Endothelial cell of umbilical vein (primary cell): ENCODE measurements around the gene SLC22A23. TPM values are rescaled to one million over a fixed set of nuclear protein-coding genes. Genes with fewer than 3 reads are reported as not detected.

ENCODE experiments used
- BruUV-seq: library from RNA; stranded (reverse); fragments of 400-500 nt; replicated peaks from 2 replicates; lab custom pipeline; 2021; lab: Mats Ljungman, UMichigan
- CTCF ChIA-PET: fragments of 300-600, 350-600 bp; sonication (Branson Sonifier 250); formaldehyde crosslinking; loops from one replicate; lab custom pipeline; 2021; ENCODE audit warnings: antibody characterized with exemption, inconsistent platforms; lab: Charles Lee
- POLR2A ChIA-PET: fragments of 300-600, 350-600 bp; sonication (Branson Sonifier 250); formaldehyde crosslinking; loops from one replicate; lab custom pipeline; 2021; ENCODE audit warnings: antibody characterized with exemption, inconsistent platforms; lab: Charles Lee
- DNase-seq: peaks from one replicate; pipeline ENCODE4 v3.0.0-alpha.2; 2011; ENCODE audit warnings: low read depth, low spot score
- FAIRE-seq: peaks from 2 replicates; lab custom pipeline; 2011; peaks lifted over from hg19 to GRCh38; lab: Jason Lieb, UNC
- H2AFZ ChIP-seq: 2 replicates; pipeline ENCODE4 v1.6.0; 2012; ENCODE audit warnings: low read depth, low read length, control low read depth, inconsistent platforms
- H3K27ac ChIP-seq: 2 replicates; pipeline ENCODE4 v1.5.1; 2011; ENCODE audit warnings: low read depth, mild to moderate bottlenecking, control low read depth, low read length, moderate library complexity; ENCODE audit not compliant: insufficient read depth
- H3K27me3 ChIP-seq, 2 experiments: 2 replicates each; pipeline versions ENCODE4 v1.6.0 to v1.6.1; 2011; ENCODE audit warnings: low read length in 2 of 2, mixed read lengths in 1 of 2; ENCODE audit not compliant: control insufficient read depth in 2 of 2, insufficient read depth in 2 of 2
- H3K36me3 ChIP-seq, 2 experiments: 2 replicates in 1 of 2; 3 replicates in 1 of 2; pipeline ENCODE4 v1.5.1; 2011; ENCODE audit warnings: low read length in 2 of 2, mild to moderate bottlenecking in 1 of 2, moderate library complexity in 1 of 2; ENCODE audit not compliant: control insufficient read depth in 2 of 2, insufficient read depth in 2 of 2; ENCODE audit errors: extremely low read depth in 1 of 2
- H3K4me1 ChIP-seq: 3 replicates; pipeline ENCODE4 v1.5.1; 2011; ENCODE audit warnings: mild to moderate bottlenecking, low read length; ENCODE audit not compliant: control insufficient read depth, insufficient read depth; ENCODE audit errors: extremely low read depth
- H3K4me2 ChIP-seq: 2 replicates; pipeline ENCODE4 v1.6.1; 2011; ENCODE audit warnings: low read length, control low read depth, mixed read lengths; ENCODE audit not compliant: insufficient read depth
- H3K4me3 ChIP-seq, 3 experiments: fragments of 200-600 bp in 1 of 3; sonication (generic), shearing (Covaris generic) in 1 of 3; replicated peaks in 1 of 3; 2 replicates each; pipeline ENCODE4 v1.5.1; 2011 to 2016; ENCODE audit warnings: control low read depth in 3 of 3, low read length in 3 of 3, mild to moderate bottlenecking in 2 of 3, inconsistent platforms in 1 of 3, low read depth in 1 of 3, moderate library complexity in 1 of 3; ENCODE audit not compliant: insufficient read depth in 1 of 3
- H3K79me2 ChIP-seq: 2 replicates; pipeline ENCODE4 v1.6.0; 2012; ENCODE audit warnings: low read length, inconsistent platforms; ENCODE audit not compliant: control insufficient read depth, insufficient read depth
- H3K9ac ChIP-seq: replicated peaks from 2 replicates; pipeline ENCODE3; 2011; ENCODE audit warnings: low read length, control low read depth; ENCODE audit not compliant: insufficient read depth; ENCODE audit errors: extremely low read depth
- H3K9me1 ChIP-seq: replicated peaks from 3 replicates; pipeline ENCODE4 v1.6.0; 2011; ENCODE audit warnings: mild to moderate bottlenecking, low read length; ENCODE audit not compliant: control insufficient read depth, insufficient read depth; ENCODE audit errors: extremely low read depth
- H3K9me3 ChIP-seq: replicated peaks from 2 replicates; pipeline ENCODE4 v1.5.1; 2012; ENCODE audit warnings: low read length, inconsistent platforms; ENCODE audit not compliant: control insufficient read depth, insufficient read depth
- H4K20me1 ChIP-seq: replicated peaks from 2 replicates; pipeline ENCODE3; 2011; ENCODE audit warnings: mild to moderate bottlenecking, low read length; ENCODE audit not compliant: control insufficient read depth, insufficient read depth; ENCODE audit errors: extremely low read depth
- CTCF ChIP-seq, 2 donors: IDR thresholded peaks; 1 replicate in 1 of 2; 2 replicates in 1 of 2; pipeline ENCODE4 v1.5.1; 2011; ENCODE audit warnings: low read length in 2 of 2, mild to moderate bottlenecking in 2 of 2, moderate library complexity in 2 of 2, control low read depth in 1 of 2, inconsistent platforms in 1 of 2, low read depth in 1 of 2; ENCODE audit not compliant: insufficient read depth in 1 of 2; ENCODE audit errors: extremely low read depth in 1 of 2
- EZH2 ChIP-seq: IDR thresholded peaks from 2 replicates; pipeline ENCODE4 v1.6.1; 2012; ENCODE audit warnings: borderline replicate concordance, low read depth, mild to moderate bottlenecking, moderate library complexity, low read length, inconsistent platforms; ENCODE audit not compliant: severe bottlenecking
- FOS ChIP-seq: IDR thresholded peaks from 2 replicates; pipeline ENCODE4 v1.6.1; 2011; ENCODE audit warnings: mild to moderate bottlenecking, low read length, moderate library complexity, borderline replicate concordance; ENCODE audit not compliant: insufficient read depth
- GATA2 ChIP-seq: IDR thresholded peaks from 2 replicates; pipeline ENCODE4 v1.7.0; 2011; ENCODE audit warnings: low read depth, mild to moderate bottlenecking, moderate library complexity, mixed read lengths, low read length; ENCODE audit not compliant: insufficient read length, insufficient read depth
- JUN ChIP-seq: IDR thresholded peaks from 2 replicates; pipeline ENCODE4 v1.6.1; 2011; ENCODE audit warnings: borderline replicate concordance, low read depth; ENCODE audit not compliant: insufficient read length, insufficient read depth
- MAX ChIP-seq: IDR thresholded peaks from 2 replicates; pipeline ENCODE4 v1.6.1; 2011; ENCODE audit not compliant: insufficient read depth, insufficient read length
- MYC ChIP-seq: IDR thresholded peaks from one replicate; pipeline ENCODE4 v1.6.1; 2011; ENCODE audit warnings: mild to moderate bottlenecking, low read depth, low read length
- POLR2A ChIP-seq: IDR thresholded peaks from 2 replicates; pipeline ENCODE4 v1.6.1; 2012; ENCODE audit warnings: low read depth, mild to moderate bottlenecking, control low read depth, low read length
- POLR2AphosphoS5 ChIP-seq: IDR thresholded peaks from 2 replicates; pipeline ENCODE4 v1.6.1; 2012; ENCODE audit warnings: low read depth, mild to moderate bottlenecking, control low read depth, low read length, moderate library complexity; ENCODE audit not compliant: insufficient read depth
- dilution Hi-C: fragments of 300-500 bp; cut with MboI; formaldehyde crosslinking; loops from one replicate; pipeline ENCODE4 v1.15.0; 2019; ENCODE audit warnings: low sequenced_read_pairs; ENCODE audit not compliant: extremely low pct_ligation_motif_present
- intact Hi-C: fragments of 100-400 bp; cut with micrococcal nuclease; formaldehyde crosslinking; loops from one replicate; pipeline ENCODE4 v1.10.0; 2022
- polyA plus RNA-seq, 4 experiments: library from polyadenylated mRNA; depleted of rRNA in 3 of 4; stranded (reverse) in 3 of 4; unstranded in 1 of 4; fragments of >200 nt; gene quantifications; 2 replicates each; pipeline versions ENCODE4 v1.2.1 to v1.2.3, GENCODE V29; 2011 to 2012; ENCODE audit warnings: missing spikeins in 1 of 4
- total RNA-seq: library from RNA; stranded (reverse); gene quantifications from 2 replicates; pipeline ENCODE4 v1.2.3, GENCODE V29; 2021

SLC22A23 gene
- total and polyA plus RNA-seq, 2 donors (not counting 3 experiments of a cell fraction or from before 2014, with no cell fraction given), result 4.2 to 14.3 TPM

GRCh38 chr6:3328796-3329195 lies 128.1 kb downstream of the SLC22A23 start:
- dilution Hi-C loops, result no loop called here
- CTCF ChIA-PET, result no interaction called here
- no peaks in the 10 kb centered on the region for H3K27me3 ChIP-seq
- no peak overlapping the region for H2AFZ ChIP-seq
- no peak overlapping the region for H3K27ac ChIP-seq
- DNase-seq (no peak), FAIRE-seq (no peak)
- no peaks in the 10 kb centered on the region for H3K36me3 ChIP-seq
- no peaks in the 10 kb centered on the region for H4K20me1 ChIP-seq
- H3K79me2 ChIP-seq, result no peaks in the 10 kb centered on the region
- POLR2A ChIA-PET, result no interaction called here
- H3K9me3 ChIP-seq, result no peaks in the 10 kb centered on the region
- no TSS peak for BruUV-seq
- peaks cover 16% of the 10 kb centered on the region for H3K4me1 ChIP-seq
- intact Hi-C loops, result no loop called here
- no peaks in the 10 kb centered on the region for H3K9me1 ChIP-seq
- H3K4me3 ChIP-seq, result no peak overlapping the region
- H3K4me2 ChIP-seq, result no peak overlapping the region
- TF ChIP-seq MYC (no peak), MAX (no peak), CTCF (IDR thresholded peaks at IDR 0.05; ENCODE audit: extremely low read depth in 1 of 2, insufficient read depth in 1 of 2, low read depth in 1 of 2, low read length in 2 of 2) (no peak), GATA2 (no peak), FOS (no peak), EZH2 (no peak), POLR2A (no peak), POLR2AphosphoS5 (no peak), JUN (no peak)
- no peak overlapping the region for H3K9ac ChIP-seq
